Stimulated activated CD4-positive, alpha-beta T cell treated with anti-CD3 and anti-CD28 coated beads, Interleukin-4, amount 100 ng/mL, for 24 hours (primary cell): Measurements from ENCODE around the gene SLC9A5.

Experiments
- DNase-seq: peaks from one replicate; pipeline ENCODE4 v3.0.0-alpha.2; 2020

SLC9A5 gene

DNA sequence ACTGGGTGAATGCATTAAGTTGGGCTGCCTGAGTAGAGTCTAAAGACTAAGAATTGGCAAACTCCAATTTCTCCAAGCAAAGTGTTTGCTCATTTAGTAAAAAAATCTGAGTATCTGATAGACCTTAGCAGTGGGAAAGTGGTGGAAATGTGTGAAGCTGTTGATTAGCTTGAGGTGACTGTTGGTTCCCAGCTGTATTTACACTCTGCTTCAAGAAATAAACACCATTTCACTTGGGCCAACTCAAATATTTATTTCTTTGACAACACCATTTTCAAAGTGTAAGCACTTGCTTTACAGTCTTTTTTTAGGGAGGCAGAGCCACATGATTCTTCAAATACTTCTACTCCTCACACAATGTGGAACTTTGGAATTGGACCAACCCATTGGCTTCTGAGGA lies 69.1 kb downstream of the SLC9A5 start:
- no peak for DNase-seq
